Stimulated activated naive CD8-positive, alpha-beta T cell treated with anti-CD3 and anti-CD28 coated beads, Interleukin-15, amount 100 ng/mL, for 72 hours (primary cell): ENCODE results near the gene TIGD1.
A peak's percentile ranks its signal among the peaks of the same experiment; 100 is the strongest.

Experiments used
- ATAC-seq: fragments of 150-1000 bp; cut with Tn5 transposase; 2 replicates; pipeline ENCODE4 v1.10.0; 2021; ENCODE audit warnings: mild to moderate bottlenecking, moderate library complexity
- DNase-seq, 2 donors: peaks; one replicate each; pipeline ENCODE4 v3.0.0; 2021 to 2022
- H3K27ac Mint-ChIP-seq, 2 donors: one replicate each; pipeline ENCODE4 v1.8.0; 2022; ENCODE audit warnings: mild to moderate bottlenecking in 2 of 2, mixed read lengths in 2 of 2, moderate library complexity in 2 of 2
- H3K27me3 Mint-ChIP-seq: one replicate; pipeline ENCODE4 v1.8.0; 2022; ENCODE audit warnings: mixed read lengths
- H3K4me1 Mint-ChIP-seq: one replicate; pipeline ENCODE4 v1.8.0; 2022; ENCODE audit warnings: mild to moderate bottlenecking, mixed read lengths
- H3K4me3 Mint-ChIP-seq, 2 donors: one replicate each; pipeline ENCODE4 v1.8.0; 2022; ENCODE audit warnings: mild to moderate bottlenecking in 2 of 2, mixed read lengths in 2 of 2, moderate library complexity in 1 of 2
- H3K9me3 Mint-ChIP-seq, 2 donors: one replicate each; pipeline ENCODE4 v1.8.0; 2022; ENCODE audit warnings: mixed read lengths in 2 of 2

TIGD1 gene

GRCh38 chr2:232545511-232546375 lies 4.6 kb downstream of the TIGD1 start:
- ATAC-seq (no peak), DNase-seq (no peak)
- peaks cover 4 to 7% of the 10 kb centered on the region in 2 donors for H3K9me3 Mint-ChIP-seq
- no peaks in the 10 kb centered on the region for H3K27me3 Mint-ChIP-seq
- no peak overlapping the region for H3K27ac Mint-ChIP-seq
- no peak overlapping the region for H3K4me3 Mint-ChIP-seq
- peaks cover 38% of the 10 kb centered on the region for H3K4me1 Mint-ChIP-seq

- no peak for DNase-seq
- no peak for ATAC-seq
- Mint-ChIP-seq H3K4me1 (peaks cover 36% of the 10 kb centered on the region), H3K27ac (no peak overlapping the region), H3K4me3 (no peak overlapping the region), H3K27me3 (no peaks in the 10 kb centered on the region), H3K9me3 (peaks cover 4 to 7% of the 10 kb centered on the region in 2 donors)
Observed at GRCh38 chr2:232544674-232545073, 5.7 kb downstream of the TIGD1 start.

GRCh38 chr2:232543928-232544631 lies 6.3 kb downstream of the TIGD1 start:
- Mint-ChIP-seq H3K27ac (no peak overlapping the region), H3K27me3 (peaks cover 5% of the 10 kb centered on the region), H3K4me3 (no peak overlapping the region), H3K4me1 (peaks cover 33% of the 10 kb centered on the region), H3K9me3 (peaks cover 4 to 7% of the 10 kb centered on the region in 2 donors)
- ATAC-seq (no peak), DNase-seq (no peak)

GRCh38 chr2:232543491-232543890 lies 6.9 kb downstream of the TIGD1 start:
- Mint-ChIP-seq H3K9me3 (peaks cover 2 to 3% of the 10 kb centered on the region in 2 donors), H3K4me1 (peaks cover 33% of the 10 kb centered on the region), H3K27ac (peak overlapping the region in 1 of 2 donors; percentile 19), H3K4me3 (no peak overlapping the region), H3K27me3 (peaks cover 10% of the 10 kb centered on the region)
- DNase-seq, result no peak
- no peak for ATAC-seq

- H3K27me3 Mint-ChIP-seq, result peaks cover 16% of the 10 kb centered on the region
- H3K27ac Mint-ChIP-seq, result no peak overlapping the region
- H3K4me3 Mint-ChIP-seq, result no peak overlapping the region
- H3K4me1 Mint-ChIP-seq, result peaks cover 32% of the 10 kb centered on the region
- DNase-seq (no peak), ATAC-seq (no peak)
- H3K9me3 Mint-ChIP-seq, result no peaks in the 10 kb centered on the region
Observed at GRCh38 chr2:232542715-232543467, 7.5 kb downstream of the TIGD1 start.

GRCh38 chr2:232541961-232542714 lies 8.2 kb downstream of the TIGD1 start:
- Mint-ChIP-seq H3K27me3 (peaks cover 18% of the 10 kb centered on the region), H3K27ac (no peak overlapping the region), H3K9me3 (no peaks in the 10 kb centered on the region), H3K4me3 (no peak overlapping the region), H3K4me1 (peaks cover 25% of the 10 kb centered on the region)
- no peak for ATAC-seq
- no peak for DNase-seq

GRCh38 chr2:232541195-232541960 lies 9.0 kb downstream of the TIGD1 start:
- peak; percentile 34 for ATAC-seq
- no peaks in the 10 kb centered on the region for H3K9me3 Mint-ChIP-seq
- no peak overlapping the region for H3K4me3 Mint-ChIP-seq
- peaks cover 18% of the 10 kb centered on the region for H3K27me3 Mint-ChIP-seq
- peak overlapping the region in 1 of 2 donors; percentile 87 for H3K27ac Mint-ChIP-seq
- DNase-seq, result no peak
- H3K4me1 Mint-ChIP-seq, result peaks cover 20% of the 10 kb centered on the region

- peak overlapping the region in 1 of 2 donors; percentile 9 for H3K27ac Mint-ChIP-seq
- H3K27me3 Mint-ChIP-seq, result peaks cover 23% of the 10 kb centered on the region
- DNase-seq (no peak), ATAC-seq (peak; percentile 8)
- H3K4me1 Mint-ChIP-seq, result peaks cover 20% of the 10 kb centered on the region
- no peaks in the 10 kb centered on the region for H3K9me3 Mint-ChIP-seq
- H3K4me3 Mint-ChIP-seq, result no peak overlapping the region
Observed at GRCh38 chr2:232540441-232541041, 9.8 kb downstream of the TIGD1 start.

GRCh38 chr2:232539298-232540231 lies 10.8 kb downstream of the TIGD1 start, which contains the start of gene CHRNG:
TSS of gene CHRNG (plus strand) at chr2:232539692. CDS start at chr2:232539748, 56 bp downstream.
- peaks cover 30% of the 10 kb centered on the region for H3K27me3 Mint-ChIP-seq
- no peaks in the 10 kb centered on the region for H3K9me3 Mint-ChIP-seq
- no peak for DNase-seq
- H3K4me3 Mint-ChIP-seq, result no peak within 1 kb of the TSS
- peaks cover 20% of the 10 kb centered on the region for H3K4me1 Mint-ChIP-seq
- peak within 1 kb of the TSS in 1 of 2 donors; percentile 76 for H3K27ac Mint-ChIP-seq
- ATAC-seq, result peak; percentile 24

GRCh38 chr2:232538671-232539070 lies 11.7 kb downstream of the TIGD1 start:
- Mint-ChIP-seq H3K27ac (peak overlapping the region in 1 of 2 donors; percentile 76), H3K4me3 (no peak overlapping the region), H3K27me3 (peaks cover 35% of the 10 kb centered on the region), H3K9me3 (no peaks in the 10 kb centered on the region), H3K4me1 (peaks cover 20% of the 10 kb centered on the region)
- ATAC-seq (no peak), DNase-seq (no peak)

- peaks cover 20% of the 10 kb centered on the region for H3K4me1 Mint-ChIP-seq
- H3K27ac Mint-ChIP-seq, result peak overlapping the region in 1 of 2 donors; percentile 48
- ATAC-seq (no peak), DNase-seq (no peak)
- H3K4me3 Mint-ChIP-seq, result no peak overlapping the region
- H3K9me3 Mint-ChIP-seq, result no peaks in the 10 kb centered on the region
- H3K27me3 Mint-ChIP-seq, result peaks cover 47% of the 10 kb centered on the region
Observed at GRCh38 chr2:232537499-232537898, 12.9 kb downstream of the TIGD1 start.

GRCh38 chr2:232537079-232537478 lies 13.3 kb downstream of the TIGD1 start:
- ATAC-seq (peak; percentile 27), DNase-seq (no peak)
- H3K4me3 Mint-ChIP-seq, result no peak overlapping the region
- H3K9me3 Mint-ChIP-seq, result no peaks in the 10 kb centered on the region
- H3K27me3 Mint-ChIP-seq, result peaks cover 49% of the 10 kb centered on the region
- H3K4me1 Mint-ChIP-seq, result peaks cover 20% of the 10 kb centered on the region
- H3K27ac Mint-ChIP-seq, result no peak overlapping the region
